PC-3 (cell line): ENCODE data around the gene LHFPL2. TPM values are rescaled to one million over a fixed set of nuclear protein-coding genes. Genes with fewer than 3 reads are reported as not detected.
A peak's percentile ranks its signal among the peaks of the same experiment; 100 is the strongest.

ENCODE experiments used
- ATAC-seq: fragments of 200-7000 bp; cut with Tn5 transposase; 2 replicates; pipeline ENCODE4 v1.9.1; 2020; ENCODE audit warnings: mild to moderate bottlenecking, moderate library complexity
- BruUV-seq: library from RNA; stranded (reverse); fragments of 400-500 nt; replicated peaks from 2 replicates; lab custom pipeline; 2021; lab: Mats Ljungman, UMichigan
- CTCF ChIA-PET: fragments of 300-600 bp; sonication (Branson Sonifier 250); formaldehyde crosslinking; loops from one replicate; lab custom pipeline; 2022; ENCODE audit warnings: antibody characterized with exemption; lab: Charles Lee
- POLR2A ChIA-PET: fragments of 300-600 bp; sonication (Branson Sonifier 250); formaldehyde crosslinking; loops from one replicate; lab custom pipeline; 2022; ENCODE audit warnings: antibody characterized with exemption; ENCODE audit not compliant: unreplicated experiment; lab: Charles Lee
- DNase-seq: peaks from one replicate; pipeline ENCODE4 v3.0.0-alpha.2; 2015
- H2AFZ ChIP-seq: fragments of 300-600 bp; sonication (generic); 2 replicates; pipeline ENCODE4 v1.6.0; 2016; ENCODE audit warnings: antibody characterized with exemption, low read length
- H3F3A ChIP-seq: fragments of 300-600 bp; sonication (generic); one replicate; pipeline ENCODE4 v1.6.0; 2017; ENCODE audit warnings: antibody characterized with exemption, low read length, control low read depth, mild to moderate bottlenecking; ENCODE audit not compliant: unreplicated experiment
- H3K27ac ChIP-seq: fragments of 300-600 bp; sonication (generic); 2 replicates; pipeline ENCODE4 v1.5.1; 2016; ENCODE audit warnings: mild to moderate bottlenecking, low read length
- H3K27me3 ChIP-seq: fragments of 300-600 bp; sonication (generic); 2 replicates; pipeline ENCODE4 v1.6.1; 2016; ENCODE audit warnings: low read length, mixed read lengths
- H3K36me3 ChIP-seq: fragments of 300-600 bp; sonication (generic); 2 replicates; pipeline ENCODE4 v1.6.1; 2016; ENCODE audit warnings: low read depth, mixed run types, low read length, mixed read lengths
- H3K4me1 ChIP-seq: fragments of 300-600 bp; sonication (generic); 2 replicates; pipeline ENCODE4 v1.5.1; 2016; ENCODE audit warnings: low read length; ENCODE audit not compliant: insufficient read depth
- H3K4me2 ChIP-seq: fragments of 300-600 bp; sonication (generic); 2 replicates; pipeline ENCODE4 v1.6.0; 2016; ENCODE audit warnings: low read length
- H3K4me3 ChIP-seq: fragments of 300-600 bp; sonication (generic); 2 replicates; pipeline ENCODE4 v1.5.1; 2016; ENCODE audit warnings: mild to moderate bottlenecking, low read length, mixed read lengths
- H3K79me2 ChIP-seq: fragments of 300-600 bp; sonication (generic); 2 replicates; pipeline ENCODE4 v1.6.1; 2017; ENCODE audit warnings: low read length, mixed read lengths
- H3K9ac ChIP-seq: fragments of 300-600 bp; sonication (generic); 2 replicates; pipeline ENCODE4 v1.6.0; 2016; ENCODE audit warnings: mild to moderate bottlenecking, low read length
- H3K9me2 ChIP-seq: fragments of 300-600 bp; sonication (generic); replicated peaks from 2 replicates; pipeline ENCODE4 v1.6.1; 2016; ENCODE audit warnings: mixed run types, low read length, mixed read lengths
- H3K9me3 ChIP-seq: fragments of 300-600 bp; sonication (generic); 2 replicates; pipeline ENCODE4 v1.6.1; 2016; ENCODE audit warnings: low read length, mixed read lengths
- H4K20me1 ChIP-seq: fragments of 300-600 bp; sonication (generic); 2 replicates; pipeline ENCODE4 v1.6.1; 2016; ENCODE audit warnings: low read length, mixed read lengths
- CTCF ChIP-seq: fragments of 300-600 bp; sonication (generic); conservative IDR thresholded peaks from 2 replicates; pipeline ENCODE4 v1.5.1; 2017; ENCODE audit warnings: antibody characterized with exemption, low read depth, mild to moderate bottlenecking, low read length
- EZH2 ChIP-seq: fragments of 300-600 bp; sonication (generic); IDR thresholded peaks from one replicate; pipeline ENCODE4 v1.6.1; 2017; ENCODE audit warnings: antibody characterized with exemption, mild to moderate bottlenecking, low read length; ENCODE audit not compliant: unreplicated experiment
- EZH2phosphoT487 ChIP-seq: fragments of 300-600 bp; sonication (generic); IDR thresholded peaks from 2 replicates; pipeline ENCODE4 v1.6.1; 2018; ENCODE audit warnings: mild to moderate bottlenecking, antibody characterized with exemption, low read length, borderline replicate concordance
- intact Hi-C: fragments of 100-400 bp; cut with micrococcal nuclease; formaldehyde crosslinking; loops from 2 replicates; pipeline ENCODE4 v1.9.0; 2023
- total RNA-seq: library from RNA; depleted of rRNA; stranded (reverse); fragments of >200 nt; gene quantifications from 2 replicates; pipeline ENCODE4 v1.2.3, GENCODE V29; 2014

LHFPL2 gene
- total RNA-seq, 1 experiment from 2014 or later = 21.7 TPM

GRCh38 chr5:78649211-78649695 lies 681 bp upstream of the LHFPL2 start:
- peak overlapping the region; percentile 72 for H3K4me3 ChIP-seq
- ATAC-seq (peak; percentile 5; the same call in 1 of the 2 replicates), DNase-seq (peak; percentile 21)
- peak overlapping the region; percentile 90 for H3K4me2 ChIP-seq
- intact Hi-C loops = loop anchor here (5.0 to 10.0 kb wide), 4 partner anchors 73 to 318 kb away; no protein-coding TSS in a partner anchor
- H3K27me3 ChIP-seq = no peaks in the 10 kb centered on the region
- peak overlapping the region; percentile 78 for H2AFZ ChIP-seq
- H3F3A ChIP-seq = no peaks in the 10 kb centered on the region
- H3K9me3 ChIP-seq = no peaks in the 10 kb centered on the region
- H3K9me2 ChIP-seq = no peaks in the 10 kb centered on the region
- CTCF ChIA-PET = interaction anchor here (0.6 kb wide), 1 partner anchor 144 kb away, joined by 5 read pairs; no protein-coding TSS in a partner anchor
- peaks cover 6% of the 10 kb centered on the region; the same call in 1 of the 2 replicates for H4K20me1 ChIP-seq
- peaks cover 30% of the 10 kb centered on the region for H3K4me1 ChIP-seq
- H3K36me3 ChIP-seq = 0 out of 2 replicates have a peak, but pooled peaks cover 4% of the 10 kb centered on the region
- POLR2A ChIA-PET = no interaction called here
- H3K27ac ChIP-seq = peak overlapping the region; percentile 43
- peak overlapping the region; percentile 92 for H3K9ac ChIP-seq
- TSS peak; percentile 55 for BruUV-seq
- peaks cover 39% of the 10 kb centered on the region for H3K79me2 ChIP-seq
- TF ChIP-seq CTCF = no peak
- TF ChIP-seq EZH2 = no peak
- TF ChIP-seq EZH2phosphoT487 = no peak

GRCh38 chr5:78647838-78648358 lies 674 bp downstream of the LHFPL2 start:
- peak; percentile 39 for DNase-seq
- no TSS peak for BruUV-seq

More at GRCh38 chr5:78647838-78648358, 674 bp downstream of the LHFPL2 start:
- H3F3A ChIP-seq = no peaks in the 10 kb centered on the region
- H3K27ac ChIP-seq = peak overlapping the region; percentile 70
- H3K4me2 ChIP-seq = peak overlapping the region; percentile 87
- no peaks in the 10 kb centered on the region for H3K9me2 ChIP-seq
- ChIA-PET POLR2A (interaction anchor here (0.6 to 0.9 kb wide), 4 partner anchors 60 to 337 kb away, joined by 3 to 5 read pairs (median 3); partner anchors contain the start of gene ARSB), CTCF (interaction anchor here (0.6 kb wide), 1 partner anchor 148 kb away, joined by 3 read pairs; no protein-coding TSS in a partner anchor)
- ATAC-seq = peak; percentile 27
- H3K79me2 ChIP-seq = peaks cover 53% of the 10 kb centered on the region
- H3K4me3 ChIP-seq = peak overlapping the region; percentile 77
- peak overlapping the region; percentile 54 for H2AFZ ChIP-seq
- TF ChIP-seq EZH2 (no peak), CTCF (no peak), EZH2phosphoT487 (no peak)
- intact Hi-C loops = loop anchor here (5.0 to 10.0 kb wide), 4 partner anchors 74 to 319 kb away; no protein-coding TSS in a partner anchor
- 0 out of 2 replicates have a peak, but pooled peaks cover 4% of the 10 kb centered on the region for H3K36me3 ChIP-seq
- H3K4me1 ChIP-seq = peaks cover 26% of the 10 kb centered on the region
- peak overlapping the region; percentile 92 for H3K9ac ChIP-seq
- H4K20me1 ChIP-seq = peaks cover 6% of the 10 kb centered on the region; the same call in 1 of the 2 replicates
- H3K27me3 ChIP-seq = no peaks in the 10 kb centered on the region
- H3K9me3 ChIP-seq = no peaks in the 10 kb centered on the region
